Measurements from ENCODE around the gene APIP.

- TF ChIP-seq CTCF (optimal IDR thresholded peaks at IDR 0.05 in 1 of 3, IDR thresholded peaks at IDR 0.05 in 1 of 3, conservative IDR thresholded peaks at IDR 0.05 in 1 of 3; ENCODE audit: extremely low read depth in 1 of 3, insufficient read depth in 2 of 3, low read length in 3 of 3) (no peak), EZH2 (IDR thresholded peaks at IDR 0.05; ENCODE audit: low read length) (no peak)
Observed at GRCh38 chr11:34846467-34846866, 69.7 kb downstream of the APIP start.
